Fibroblast of villous mesenchyme (primary cell): ENCODE results near the gene SLC44A1. TPM values are rescaled to one million over a fixed set of nuclear protein-coding genes. Genes with fewer than 3 reads are reported as not detected.

ENCODE experiments used
- DNase-seq: peaks from one replicate; pipeline ENCODE4 v3.0.0-alpha.2; 2010; ENCODE audit warnings: low read depth
- H3K4me3 ChIP-seq: 2 replicates; pipeline ENCODE4 v1.5.1; 2011; ENCODE audit warnings: low read depth, mild to moderate bottlenecking, low read length
- total RNA-seq: library from RNA; depleted of rRNA; stranded (reverse); fragments of >200 nt; gene quantifications from 2 replicates; pipeline ENCODE4 v1.2.3, GENCODE V29; 2012
- TF ChIP-seq, protein P1 (sequence below): IDR thresholded peaks from 2 replicates; pipeline ENCODE4 v1.5.1; 2012; ENCODE audit warnings: low read depth, mild to moderate bottlenecking, low read length; ENCODE audit not compliant: insufficient read depth

The SLC44A1 gene
- total RNA-seq, 1 donor = 37.1 TPM

DNA sequence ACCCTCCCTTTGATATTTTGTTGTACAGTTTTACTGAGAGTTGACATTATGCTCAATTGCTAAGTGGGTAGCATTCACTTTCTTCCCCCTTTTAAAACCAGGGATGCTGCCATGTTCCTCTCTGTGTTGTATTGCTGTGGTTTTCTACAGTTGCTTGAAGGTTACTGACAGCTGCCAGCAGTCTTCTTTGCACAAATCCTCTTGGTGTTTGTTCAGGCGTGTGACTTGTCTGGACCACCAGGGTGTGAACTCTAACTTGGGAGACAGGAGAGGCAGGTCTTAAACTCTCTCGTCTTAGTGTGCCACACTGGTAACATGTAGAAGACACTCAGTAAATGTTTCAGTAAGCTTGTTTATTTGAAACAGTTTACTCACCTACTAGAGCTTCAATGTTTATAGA lies 25.1 kb downstream of the SLC44A1 start:
- TF ChIP-seq, protein P1, sequence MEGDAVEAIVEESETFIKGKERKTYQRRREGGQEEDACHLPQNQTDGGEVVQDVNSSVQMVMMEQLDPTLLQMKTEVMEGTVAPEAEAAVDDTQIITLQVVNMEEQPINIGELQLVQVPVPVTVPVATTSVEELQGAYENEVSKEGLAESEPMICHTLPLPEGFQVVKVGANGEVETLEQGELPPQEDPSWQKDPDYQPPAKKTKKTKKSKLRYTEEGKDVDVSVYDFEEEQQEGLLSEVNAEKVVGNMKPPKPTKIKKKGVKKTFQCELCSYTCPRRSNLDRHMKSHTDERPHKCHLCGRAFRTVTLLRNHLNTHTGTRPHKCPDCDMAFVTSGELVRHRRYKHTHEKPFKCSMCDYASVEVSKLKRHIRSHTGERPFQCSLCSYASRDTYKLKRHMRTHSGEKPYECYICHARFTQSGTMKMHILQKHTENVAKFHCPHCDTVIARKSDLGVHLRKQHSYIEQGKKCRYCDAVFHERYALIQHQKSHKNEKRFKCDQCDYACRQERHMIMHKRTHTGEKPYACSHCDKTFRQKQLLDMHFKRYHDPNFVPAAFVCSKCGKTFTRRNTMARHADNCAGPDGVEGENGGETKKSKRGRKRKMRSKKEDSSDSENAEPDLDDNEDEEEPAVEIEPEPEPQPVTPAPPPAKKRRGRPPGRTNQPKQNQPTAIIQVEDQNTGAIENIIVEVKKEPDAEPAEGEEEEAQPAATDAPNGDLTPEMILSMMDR = no peak
- H3K4me3 ChIP-seq = no peak overlapping the region
- DNase-seq = no peak

DNA sequence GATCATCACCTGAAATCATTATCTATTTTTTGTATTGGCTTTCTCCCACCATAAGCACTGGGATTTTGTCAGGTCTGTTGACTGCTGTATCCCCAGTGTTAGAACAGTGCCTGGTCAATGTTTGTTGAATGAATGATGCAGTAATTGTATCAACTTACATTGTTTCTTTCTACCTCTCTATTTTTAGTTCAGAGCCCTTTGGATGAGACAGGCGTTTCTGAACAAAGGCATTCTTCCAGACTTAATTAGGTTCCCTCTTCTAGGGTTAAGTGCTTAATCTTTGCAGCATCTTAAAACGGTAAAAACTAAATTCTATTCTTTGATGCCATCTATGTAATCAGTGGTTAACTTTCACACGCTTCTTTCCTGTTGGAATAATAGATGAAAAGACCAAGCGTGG lies 26.3 kb downstream of the SLC44A1 start:
- no peak for DNase-seq
- H3K4me3 ChIP-seq = no peak overlapping the region
- TF ChIP-seq, protein P1 = no peak

DNA sequence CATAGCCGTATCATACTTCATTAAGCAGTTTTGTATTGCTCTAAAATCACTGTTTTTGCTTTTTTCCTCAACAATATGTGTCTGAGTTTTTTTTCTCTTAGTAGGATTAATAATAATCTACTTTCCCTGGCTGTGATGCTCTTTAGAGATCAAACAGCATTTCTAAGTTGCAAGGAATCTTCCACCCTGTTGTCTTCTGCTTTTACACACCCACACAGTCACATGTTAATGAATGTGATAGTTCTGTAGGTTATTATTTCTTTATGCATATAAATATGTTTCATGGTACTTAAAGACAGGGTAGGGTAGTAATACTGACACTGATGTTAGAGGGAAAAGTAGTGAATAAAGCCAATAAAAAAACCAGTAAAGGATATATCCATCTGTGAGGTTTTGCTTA lies 29.3 kb downstream of the SLC44A1 start:
- TF ChIP-seq, protein P1 = no peak
- no peak for DNase-seq
- H3K4me3 ChIP-seq = no peak overlapping the region

DNA sequence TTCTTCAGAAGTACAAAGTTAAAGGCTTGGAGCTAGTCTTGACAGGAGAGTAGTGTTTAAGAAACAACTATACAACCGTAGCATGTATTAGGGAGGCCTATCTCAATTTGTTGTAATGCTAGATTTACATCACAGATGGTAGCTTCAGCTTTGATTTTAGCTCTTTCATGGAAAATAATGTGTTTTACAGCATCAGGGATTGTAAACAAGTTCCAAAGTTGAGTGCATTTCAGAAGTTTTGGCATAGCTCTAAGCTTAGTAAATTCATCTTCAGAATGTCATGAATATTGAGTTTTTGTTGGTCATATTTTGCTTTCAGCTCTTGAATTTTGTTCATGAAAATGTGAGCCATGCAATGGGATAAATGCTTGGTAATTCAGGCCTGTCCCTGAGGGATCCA lies 30.7 kb downstream of the SLC44A1 start:
- TF ChIP-seq, protein P1 = no peak
- no peak for DNase-seq
- no peak overlapping the region for H3K4me3 ChIP-seq

DNA sequence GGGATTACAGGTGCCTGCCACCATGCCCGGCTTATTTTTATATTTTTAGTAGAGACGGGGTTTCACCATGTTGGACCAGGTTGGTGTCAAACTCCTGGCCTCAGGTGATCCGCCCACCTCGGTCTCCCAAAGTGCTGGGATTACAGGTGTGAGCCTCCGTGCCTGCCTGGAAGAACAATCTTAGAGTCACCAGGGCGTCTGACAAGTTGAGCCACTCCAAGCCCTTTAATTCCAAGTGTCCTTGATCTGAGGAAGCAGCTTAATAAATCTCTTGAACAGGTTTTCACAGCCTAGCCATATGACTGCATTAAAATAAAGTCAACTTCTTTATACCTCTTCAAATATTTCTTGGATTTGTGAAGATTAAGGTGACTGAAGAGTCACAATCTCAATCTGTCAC lies 31.5 kb downstream of the SLC44A1 start:
- TF ChIP-seq, protein P1 = no peak
- no peak for DNase-seq
- H3K4me3 ChIP-seq = no peak overlapping the region

DNA sequence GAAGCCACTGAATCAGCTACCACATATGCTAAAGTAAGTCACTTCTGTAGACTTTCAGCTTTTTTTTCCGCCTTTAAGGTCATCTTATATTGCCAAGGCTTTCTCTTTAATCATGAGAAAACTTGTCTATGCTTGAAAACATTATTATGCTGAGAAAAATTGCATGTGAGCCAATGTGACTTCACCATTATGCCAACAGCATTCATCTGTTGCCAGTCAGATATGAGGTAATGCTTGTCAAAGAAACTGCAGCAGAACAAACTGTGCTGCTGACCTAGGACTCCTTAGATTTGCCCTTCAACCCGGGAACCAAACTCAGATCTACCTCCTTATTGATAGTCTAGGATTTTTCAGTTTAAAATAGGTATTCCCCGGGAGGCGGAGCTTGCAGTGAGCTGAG lies 34.3 kb downstream of the SLC44A1 start:
- TF ChIP-seq, protein P1 = no peak
- H3K4me3 ChIP-seq = no peak overlapping the region
- DNase-seq = no peak

DNA sequence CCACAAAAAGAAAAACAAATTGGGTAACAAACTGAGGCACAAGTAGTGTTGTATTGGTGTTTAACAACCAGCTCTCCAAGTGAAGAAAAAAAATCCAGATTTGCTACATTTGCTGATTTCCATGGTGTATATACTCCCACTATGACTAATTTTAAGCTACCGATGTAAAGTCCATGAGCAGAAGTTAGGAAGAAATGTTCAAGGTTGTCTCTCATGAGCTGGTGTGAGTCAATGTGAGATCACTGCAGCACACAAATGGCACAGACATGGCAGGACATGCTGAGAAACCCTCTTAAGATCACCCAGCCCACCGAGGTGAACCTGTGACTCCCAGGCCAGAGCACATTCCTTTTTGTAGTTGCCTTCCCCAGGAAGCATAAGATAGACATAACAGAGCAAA lies 36.2 kb downstream of the SLC44A1 start:
- TF ChIP-seq, protein P1 = no peak
- DNase-seq = no peak

More for the DNA sequence above, 36.2 kb downstream of the SLC44A1 start:
- no peak overlapping the region for H3K4me3 ChIP-seq
